Activated CD8-positive, alpha-beta memory T cell treated with anti-CD3 and anti-CD28 coated beads for 36 hours (primary cell): ENCODE results near the gene BACH2. TPM values are rescaled to one million over a fixed set of nuclear protein-coding genes. Genes with fewer than 3 reads are reported as not detected.
"Not testable (repeated sequence)": the region's sequence is repeated elsewhere in the genome, so short reads cannot be mapped to it uniquely, and the experiment has no call there.

Source experiments
- CTCF ChIA-PET: fragments of 350-600 bp; sonication (Branson Sonifier 250); formaldehyde crosslinking; loops from one replicate; lab custom pipeline; 2021; ENCODE audit warnings: antibody characterized with exemption; lab: Charles Lee
- POLR2A ChIA-PET: fragments of 350-600 bp; sonication (Branson Sonifier 250); formaldehyde crosslinking; loops from one replicate; lab custom pipeline; 2021; ENCODE audit warnings: antibody characterized with exemption; lab: Charles Lee
- total RNA-seq, 2 experiments: library from RNA; stranded (reverse); gene quantifications; one replicate each; pipeline ENCODE4 v1.2.3, GENCODE V29; 2021

The BACH2 gene
- total RNA-seq, result 10 to 100 TPM; 52.1 to 55.6 TPM

DNA sequence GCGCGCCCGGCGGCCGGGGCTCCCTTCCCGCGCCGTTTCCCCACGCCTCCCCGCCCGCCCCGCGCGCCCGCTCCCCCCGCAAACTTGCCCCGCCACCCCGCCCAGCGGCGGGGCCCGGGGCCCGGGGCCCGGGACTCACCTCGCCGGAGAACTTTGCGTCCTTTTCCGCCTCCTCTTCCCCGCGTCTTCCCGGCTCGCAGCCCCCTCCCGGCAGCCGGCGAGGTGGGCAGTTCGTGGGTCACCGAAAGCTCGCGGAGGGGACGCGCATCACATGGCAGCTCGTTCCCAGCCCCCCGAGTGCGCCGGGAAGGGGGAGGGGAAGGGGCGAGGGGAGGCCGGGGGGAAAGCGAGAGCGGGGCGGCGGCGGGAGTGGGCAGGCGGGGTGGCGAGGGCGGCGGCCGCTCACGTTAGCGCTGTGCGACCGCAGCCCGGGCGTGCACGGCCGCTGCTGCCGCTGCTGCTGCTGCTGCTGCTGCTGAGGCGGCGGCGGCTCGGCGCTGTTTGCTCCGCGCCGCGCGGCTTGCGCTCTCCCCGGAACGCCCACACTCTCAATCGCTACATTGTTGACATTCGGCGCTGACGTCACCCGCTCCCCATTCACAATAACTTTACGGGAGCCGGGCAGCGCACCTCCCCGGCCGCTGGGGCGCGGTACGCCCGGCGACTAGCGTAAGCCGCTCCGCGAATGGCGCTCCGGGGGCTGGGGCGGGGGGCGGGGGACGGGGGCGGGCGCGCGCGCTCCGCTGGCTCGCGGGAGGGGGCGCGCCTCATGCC is at the start of gene BACH2:
TSS of gene BACH2 (minus strand) at position 503 of the 774 bp plus-strand sequence. CDS start 287,999 bp downstream, outside the sequence.
- CTCF ChIA-PET, result interaction anchor here (0.5 to 1.9 kb wide), 8 partner anchors 9 to 356 kb away, joined by 3 to 11 read pairs (median 3); no protein-coding TSS in a partner anchor
- POLR2A ChIA-PET, result interaction anchor here (0.7 to 2.8 kb wide), 11 partner anchors 11 to 103 kb away, joined by 3 to 13 read pairs (median 4); no protein-coding TSS in a partner anchor

DNA sequence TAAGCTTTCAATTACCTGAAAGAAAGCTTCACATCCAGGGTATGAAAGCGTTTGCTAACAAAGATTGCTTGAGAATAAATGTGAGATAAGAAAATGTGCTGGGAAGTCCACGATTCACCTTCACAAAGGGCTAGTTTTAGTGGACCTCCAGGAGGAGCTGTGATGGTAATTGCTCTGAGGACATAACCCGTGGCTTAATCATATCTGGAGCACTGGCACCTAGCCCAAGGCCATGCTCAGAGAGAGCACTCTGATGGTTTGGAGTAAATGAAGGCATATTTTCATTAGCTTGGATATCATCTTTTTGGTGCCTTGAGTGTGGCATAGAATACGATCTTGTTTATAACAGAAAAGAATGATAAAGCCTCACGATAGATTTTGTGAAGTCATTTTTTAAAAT is 46.9 kb upstream of the BACH2 start:
- ChIA-PET POLR2A (no interaction called here), CTCF (no interaction called here)

DNA sequence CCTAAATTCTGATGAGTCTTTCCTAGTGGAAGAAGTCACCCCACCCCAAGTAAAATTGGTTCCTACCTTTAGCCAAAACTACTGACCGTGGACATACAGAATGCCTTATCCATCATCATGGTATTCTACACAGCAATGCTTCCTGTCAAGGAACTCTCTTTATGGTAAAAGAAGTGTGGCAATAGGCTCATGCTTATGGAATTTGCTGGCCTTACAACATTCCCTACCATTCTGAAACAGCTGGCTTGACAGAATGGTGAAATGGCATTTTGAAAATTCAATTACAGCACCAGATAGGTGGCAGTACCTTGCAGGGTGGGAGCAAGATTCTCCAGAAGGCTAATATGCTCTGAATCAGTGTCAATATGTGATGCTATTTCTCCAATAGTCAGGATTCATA is 41.8 kb upstream of the BACH2 start:
- POLR2A ChIA-PET, result no interaction called here
- CTCF ChIA-PET, result no interaction called here

DNA sequence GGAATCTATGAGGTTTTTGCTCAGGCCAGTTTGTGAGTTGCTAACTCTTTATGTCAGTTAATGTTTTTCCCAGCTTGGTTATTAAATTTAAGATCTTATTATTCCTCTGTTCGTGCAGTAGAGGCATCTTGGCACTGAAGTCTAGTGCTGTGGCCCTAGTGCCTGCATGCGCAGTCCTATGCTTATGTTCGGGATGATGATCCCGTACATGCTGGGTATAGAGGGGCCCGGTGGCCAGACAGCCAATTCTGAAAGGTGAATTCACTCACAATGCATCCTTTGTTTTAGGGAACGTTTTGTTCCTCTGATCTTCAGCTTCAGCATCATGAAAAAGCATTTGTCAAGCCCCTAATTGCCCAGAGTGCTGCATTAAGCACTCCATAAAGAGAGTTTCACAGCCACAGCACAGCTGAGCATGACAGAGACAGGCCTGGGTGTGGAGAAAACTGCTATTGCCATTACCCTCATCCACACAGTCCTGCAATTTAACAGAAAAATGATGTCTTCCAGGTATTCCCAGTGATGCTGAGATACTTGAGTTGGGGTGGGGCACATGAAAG is 39.8 kb upstream of the BACH2 start:
- ChIA-PET CTCF (no interaction called here), POLR2A (no interaction called here)

DNA sequence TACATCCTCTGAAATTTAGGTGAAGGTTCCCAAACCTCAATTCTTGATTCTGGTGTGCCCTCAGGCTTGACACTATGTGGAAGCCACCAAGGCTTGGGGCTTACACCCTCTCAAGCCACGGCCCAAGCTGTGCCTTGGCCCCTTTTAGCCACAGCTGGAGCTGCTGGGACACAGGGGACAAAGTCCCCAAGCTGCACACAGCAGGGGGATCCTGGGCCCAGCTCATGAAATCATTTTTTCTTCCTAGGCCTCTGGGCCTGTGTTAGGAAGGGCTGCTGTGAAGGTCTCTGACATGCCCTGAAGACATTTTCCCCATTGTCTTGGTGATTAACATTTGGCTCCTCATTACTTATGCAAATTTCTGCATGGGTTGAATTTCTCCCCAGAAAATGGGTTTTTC is 37.3 kb upstream of the BACH2 start:
- ChIA-PET POLR2A (no interaction called here), CTCF (no interaction called here)

GRCh38 chr6:90332978-90333543 is 36.4 kb upstream of the BACH2 start:
- POLR2A ChIA-PET, CTCF ChIA-PET: not testable (repeated sequence)

GRCh38 chr6:90329386-90330077 is 32.9 kb upstream of the BACH2 start:
- ChIA-PET POLR2A (no interaction called here), CTCF (no interaction called here)

DNA sequence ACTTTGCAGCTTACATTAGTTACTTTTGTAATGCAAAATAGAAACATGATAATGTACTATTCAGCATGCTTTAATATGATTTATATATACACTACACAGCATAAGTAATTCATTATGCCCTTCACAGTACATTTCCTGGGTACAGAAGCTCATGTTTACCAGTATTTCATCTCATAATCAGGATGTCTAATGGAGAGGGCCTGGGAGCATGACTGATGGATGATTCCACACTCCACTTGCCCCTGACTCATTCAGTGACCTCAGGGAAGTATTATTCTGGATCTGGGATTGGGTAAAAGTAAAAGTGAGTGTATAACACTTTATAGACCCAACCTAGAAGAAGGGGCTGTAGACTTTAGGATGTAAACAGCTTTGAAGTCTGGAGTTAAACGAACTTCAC is 31.4 kb upstream of the BACH2 start:
- CTCF ChIA-PET, result interaction anchor here (1.7 kb wide), 1 partner anchor 10 kb away, joined by 5 read pairs; no protein-coding TSS in a partner anchor
- POLR2A ChIA-PET, result interaction anchor here (0.6 kb wide), 1 partner anchor 55 kb away, joined by 4 read pairs; no protein-coding TSS in a partner anchor

- CTCF ChIA-PET, result interaction anchor here (1.7 kb wide), 1 partner anchor 8 kb away, joined by 5 read pairs; no protein-coding TSS in a partner anchor
- POLR2A ChIA-PET, result no interaction called here
Measured at GRCh38 chr6:90326404-90327057, 29.9 kb upstream of the BACH2 start.

DNA sequence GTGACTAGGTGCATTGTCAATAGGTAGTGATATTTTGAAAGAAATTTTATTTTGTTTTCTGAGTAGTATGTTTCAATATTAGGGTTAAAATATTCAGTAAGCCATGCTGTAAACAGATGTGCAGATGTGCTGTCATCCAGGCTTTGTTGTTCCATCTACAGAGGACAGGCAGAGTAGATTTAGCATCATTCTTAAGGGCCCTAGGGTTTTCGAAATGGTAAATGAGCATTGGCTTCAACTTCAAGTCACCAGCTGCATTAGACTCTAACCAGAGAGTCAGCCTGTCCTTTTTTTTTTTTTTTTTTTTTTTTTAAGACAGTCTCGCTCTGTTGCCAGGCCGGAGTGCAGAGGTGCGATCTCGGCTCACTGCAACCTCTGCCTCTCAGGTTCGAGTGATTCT is 27.1 kb upstream of the BACH2 start:
- ChIA-PET POLR2A (no interaction called here), CTCF (no interaction called here)

DNA sequence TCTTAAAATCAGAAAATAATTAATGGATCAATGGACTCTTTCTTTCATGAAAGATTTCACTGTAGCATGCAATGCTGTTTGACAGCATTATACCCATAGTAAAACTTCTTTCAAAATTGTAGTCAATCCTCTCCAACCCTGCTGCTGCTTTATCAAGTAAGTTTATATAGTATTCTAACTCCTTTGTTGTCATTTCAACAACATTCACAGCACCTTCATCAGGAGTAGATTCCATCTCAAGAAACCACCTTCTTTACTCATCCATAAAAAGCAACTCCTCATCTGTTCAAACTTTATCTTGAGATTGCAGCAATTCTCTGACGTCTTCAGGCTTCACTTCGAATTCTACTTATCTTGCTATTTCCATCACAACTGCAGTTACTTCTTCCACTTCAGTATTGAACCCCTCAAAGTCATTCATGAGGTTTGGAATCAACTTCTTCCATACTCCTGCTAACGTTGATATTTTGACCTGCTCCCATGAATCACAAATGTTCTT is 26.4 kb upstream of the BACH2 start:
- ChIA-PET POLR2A (no interaction called here), CTCF (no interaction called here)

DNA sequence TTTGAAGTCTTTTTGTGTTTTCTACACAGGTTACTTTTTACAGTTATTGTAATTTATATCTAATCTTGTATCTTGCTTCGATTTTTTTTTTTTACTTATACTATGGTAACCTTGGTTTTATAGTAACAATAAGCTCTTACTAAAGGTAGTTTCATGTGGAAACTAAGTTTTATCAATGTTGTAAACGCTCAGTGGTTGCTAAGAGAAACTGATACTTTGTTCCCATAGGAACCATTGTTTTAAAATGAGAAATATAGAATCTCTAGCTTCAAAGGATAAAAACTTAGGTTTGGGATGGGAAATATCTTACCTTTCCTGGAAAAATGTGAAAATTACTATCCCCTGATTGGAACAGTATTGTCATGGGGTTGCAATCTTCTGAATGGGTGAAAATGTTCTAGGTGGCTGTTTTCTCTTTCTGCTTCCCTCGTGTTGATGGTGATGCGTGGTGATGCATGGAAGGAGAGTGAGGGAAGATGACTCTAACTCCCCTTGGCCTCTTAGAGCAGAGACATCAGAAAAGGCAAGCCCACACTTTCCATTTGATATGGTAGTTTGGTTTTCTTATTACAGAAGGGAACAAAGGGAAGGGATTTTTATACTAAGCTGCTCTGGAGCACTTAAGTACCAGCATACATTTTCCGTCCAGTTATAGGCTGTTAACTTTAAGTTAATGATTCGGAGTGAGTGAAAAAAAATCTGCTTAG is 23.5 kb upstream of the BACH2 start:
- POLR2A ChIA-PET, result no interaction called here
- CTCF ChIA-PET, result no interaction called here

DNA sequence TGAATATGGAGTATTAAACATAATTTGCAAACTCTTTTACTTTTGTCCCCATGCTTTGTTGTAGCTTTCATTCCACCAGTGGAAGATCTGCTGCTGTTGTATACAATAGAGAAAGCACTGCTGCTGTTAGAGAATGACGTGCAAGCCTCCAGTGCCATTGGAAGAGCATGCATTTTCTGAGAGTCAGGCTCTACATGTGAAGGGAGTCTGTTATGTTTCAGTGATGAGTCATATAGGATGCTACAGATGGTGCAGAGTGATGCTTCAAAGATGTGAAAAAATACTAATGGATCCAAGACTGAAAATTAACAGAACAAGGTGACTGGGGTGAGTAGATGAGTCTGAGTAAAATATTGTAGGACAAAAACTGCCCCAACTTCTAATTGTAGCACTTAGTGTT is 22.4 kb upstream of the BACH2 start:
- CTCF ChIA-PET, result interaction anchor here (1.2 to 1.5 kb wide), 3 partner anchors 8 to 74 kb away, joined by 3 to 5 read pairs (median 4); no protein-coding TSS in a partner anchor
- POLR2A ChIA-PET, result no interaction called here

GRCh38 chr6:90315986-90316385 is 19.3 kb upstream of the BACH2 start:
- POLR2A ChIA-PET, result no interaction called here
- CTCF ChIA-PET, result interaction anchor here (1.2 kb wide), 1 partner anchor 27 kb away, joined by 3 read pairs; no protein-coding TSS in a partner anchor

GRCh38 chr6:90315354-90315950 is 18.8 kb upstream of the BACH2 start:
- ChIA-PET POLR2A (no interaction called here), CTCF (interaction anchor here (1.2 kb wide), 1 partner anchor 26 kb away, joined by 3 read pairs; no protein-coding TSS in a partner anchor)

- ChIA-PET POLR2A (no interaction called here), CTCF (interaction anchor here (1.2 kb wide), 1 partner anchor 25 kb away, joined by 3 read pairs; no protein-coding TSS in a partner anchor)
Measured at GRCh38 chr6:90314514-90314913, 17.9 kb upstream of the BACH2 start.

GRCh38 chr6:90311569-90311968 is 14.9 kb upstream of the BACH2 start:
- ChIA-PET CTCF (no interaction called here), POLR2A (no interaction called here)
